K562 (cell line): ENCODE data around the gene KRTAP10-11.

Source experiments
- ARID3A ChIP-seq: IDR thresholded peaks from 2 replicates; pipeline ENCODE4 v1.6.1; 2012; ENCODE audit warnings: low read depth, low read length, improper control_type of control experiment, borderline replicate concordance
- CGGBP1 ChIP-seq: fragments of 250-450 bp; sonication (Bioruptor Pico); IDR thresholded peaks from 2 replicates; pipeline ENCODE4 v1.9.0; 2021; ENCODE audit warnings: mild to moderate bottlenecking
- CHD1 ChIP-seq: fragments of 200-600 bp; sonication (generic); IDR thresholded peaks from one replicate; pipeline ENCODE4 v1.6.1; 2012; ENCODE audit warnings: mild to moderate bottlenecking, moderate library complexity, low read length, inconsistent platforms
- CTCF ChIP-seq, 3 experiments: IDR thresholded peaks in 2 of 3; conservative IDR thresholded peaks in 1 of 3; 2 replicates each; pipeline ENCODE4 v1.5.1; 2011 to 2012; ENCODE audit warnings: low read length in 3 of 3, mild to moderate bottlenecking in 3 of 3, control low read depth in 2 of 3, improper control_type of control experiment in 1 of 3, inconsistent platforms in 1 of 3, low read depth in 1 of 3, mixed read lengths in 1 of 3, moderate library complexity in 1 of 3; ENCODE audit not compliant: insufficient read depth in 2 of 3
- DPF2 ChIP-seq: fragments of 450-650 bp; IDR thresholded peaks from 2 replicates; pipeline ENCODE4 v1.6.1; 2016
- FOXP4 ChIP-seq: sonication (generic); formaldehyde crosslinking; IDR thresholded peaks from 2 replicates; pipeline ENCODE4 v1.8.0; 2022; ENCODE audit warnings: mild to moderate bottlenecking, missing genetic modification reagents, borderline replicate concordance
- KAT2B ChIP-seq: IDR thresholded peaks from one replicate; pipeline ENCODE4 v1.6.1; 2012; ENCODE audit warnings: low read depth, mild to moderate bottlenecking, control low read depth, inconsistent platforms, low read length, moderate library complexity
- LARP7 ChIP-seq: fragments of 450-650 bp; IDR thresholded peaks from 2 replicates; pipeline ENCODE4 v1.6.1; 2016
- MAFK ChIP-seq: IDR thresholded peaks from 2 replicates; pipeline ENCODE4 v1.6.1; 2011; ENCODE audit warnings: low read length, improper control_type of control experiment
- NR1H2 ChIP-seq: sonication (generic); formaldehyde crosslinking; IDR thresholded peaks from 2 replicates; pipeline ENCODE4 v1.4.0; 2020; ENCODE audit warnings: mild to moderate bottlenecking, missing genetic modification reagents
- NR3C1 ChIP-seq: sonication (generic); formaldehyde crosslinking; IDR thresholded peaks from 2 replicates; pipeline ENCODE4 v1.8.1; 2022; ENCODE audit warnings: missing genetic modification reagents
- PML ChIP-seq: IDR thresholded peaks from 2 replicates; pipeline ENCODE4 v1.6.1; 2012; ENCODE audit warnings: low read length, inconsistent platforms
- ZBTB7A ChIP-seq: IDR thresholded peaks from 2 replicates; pipeline ENCODE4 v1.6.1; 2011; ENCODE audit warnings: low read depth, mild to moderate bottlenecking, low read length, moderate library complexity, borderline replicate concordance; ENCODE audit not compliant: control insufficient read depth
- ZNF444 ChIP-seq: fragments of 250-450 bp; sonication (Bioruptor Pico); IDR thresholded peaks from 2 replicates; pipeline ENCODE4 v1.4.0; 2020; ENCODE audit warnings: mild to moderate bottlenecking, moderate library complexity

- TF ChIP-seq CTCF (IDR thresholded peaks at IDR 0.05 in 2 of 3, conservative IDR thresholded peaks at IDR 0.05 in 1 of 3; ENCODE audit: insufficient read depth in 2 of 3, low read depth in 1 of 3, low read length in 3 of 3) (no peak), FOXP4 (CRISPR knock-in tag) (no peak), ZBTB7A (no peak), ARID3A (no peak), MAFK (no peak), NR3C1 (CRISPR knock-in tag) (no peak), DPF2 (no peak), LARP7 (no peak), PML (no peak), CGGBP1 (CRISPR knock-in tag) (no peak), NR1H2 (no peak), CHD1 (no peak), ZNF444 (no peak), KAT2B (no peak)
Observed at GRCh38 chr21:44654576-44655175, 8.5 kb downstream of the KRTAP10-11 start, which contains the start of gene KRTAP12-4.
